ENCODE results near the gene KIAA1958.
"Not testable (repeated sequence)": the region's sequence is repeated elsewhere in the genome, so short reads cannot be mapped to it uniquely, and the experiment has no call there.

Gene KIAA1958

GRCh38 chr9:112673221-112673620 is 186.6 kb downstream of the KIAA1958 start:
- DNase-seq, result not testable (repeated sequence)

- DNase-seq, result no peak
These were observed 190.4 kb downstream of the KIAA1958 start for GRCh38 chr9:112677040-112677439.

DNA sequence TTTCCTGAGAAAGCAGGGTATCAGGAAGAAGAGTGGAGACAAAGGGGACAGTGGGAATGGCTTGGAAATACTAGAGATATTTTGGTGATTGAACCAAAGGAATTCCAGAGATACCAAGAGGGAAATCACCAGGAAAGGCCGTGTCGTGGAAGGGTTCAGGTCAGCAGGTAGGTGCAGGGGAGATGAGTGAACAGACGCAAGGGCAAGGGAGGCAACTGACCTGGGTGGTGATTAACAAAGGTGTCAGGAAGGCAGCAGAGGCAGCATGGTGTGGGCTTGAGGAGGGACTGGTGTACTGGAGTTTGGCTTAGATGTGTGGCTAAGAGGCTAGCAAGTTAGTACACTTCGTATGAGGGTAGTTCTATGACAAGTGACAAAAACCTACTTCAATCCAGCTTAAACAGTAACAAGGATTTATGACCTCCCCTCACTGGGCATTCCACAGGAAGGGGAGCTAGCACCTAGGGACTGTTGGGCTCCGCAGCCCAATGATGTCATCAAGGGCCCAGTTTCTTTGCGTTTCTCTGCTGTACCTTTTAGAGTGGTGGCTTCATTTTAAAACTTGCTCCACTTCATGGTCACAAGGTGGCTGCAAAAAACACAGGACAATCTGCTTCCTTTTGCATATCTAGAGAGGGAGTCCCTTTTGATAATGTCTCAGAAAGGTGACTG is 194.2 kb downstream of the KIAA1958 start:
- DNase-seq, result no peak

GRCh38 chr9:112689161-112689740 is 202.6 kb downstream of the KIAA1958 start:
- DNase-seq, result no peak

DNA sequence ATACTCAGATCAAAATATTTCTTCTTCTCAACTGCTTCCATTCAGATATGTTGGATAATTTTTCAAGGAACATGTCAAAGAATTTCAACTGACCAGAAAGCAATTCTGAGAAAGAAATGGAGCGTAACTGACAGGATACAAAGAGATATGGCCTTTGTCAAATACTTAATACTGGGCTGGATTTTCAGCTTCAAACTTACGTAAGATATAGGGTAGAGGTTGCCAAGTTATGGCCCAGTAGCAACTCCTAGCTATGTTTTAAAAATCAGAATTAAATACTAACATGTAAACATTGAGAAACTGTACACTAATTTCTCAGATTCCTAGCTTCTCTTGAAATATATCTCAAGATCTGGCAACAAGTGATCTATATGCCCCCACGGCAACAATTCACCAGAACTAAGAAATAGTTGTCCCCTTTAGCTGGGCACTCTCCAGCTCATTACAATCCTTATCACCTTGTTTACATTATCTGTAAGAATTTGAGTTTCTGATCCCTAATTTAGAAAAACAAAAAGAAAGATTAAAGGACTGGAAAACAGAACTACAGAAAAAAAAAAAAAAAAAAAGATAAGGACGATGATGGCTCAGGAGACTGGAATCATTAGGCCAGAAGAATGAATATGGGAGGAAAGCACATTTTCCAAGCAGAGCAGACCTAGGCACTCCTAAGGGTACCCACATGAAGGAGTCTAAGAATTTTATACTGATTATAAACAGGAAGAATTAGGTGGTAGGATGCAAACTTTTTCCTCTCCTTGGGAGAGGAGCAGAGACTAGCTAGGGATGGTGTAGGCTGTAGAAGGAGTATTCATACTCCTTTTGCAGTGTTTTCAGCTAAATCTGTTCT is 208.3 kb downstream of the KIAA1958 start:
- no peak for DNase-seq

DNA sequence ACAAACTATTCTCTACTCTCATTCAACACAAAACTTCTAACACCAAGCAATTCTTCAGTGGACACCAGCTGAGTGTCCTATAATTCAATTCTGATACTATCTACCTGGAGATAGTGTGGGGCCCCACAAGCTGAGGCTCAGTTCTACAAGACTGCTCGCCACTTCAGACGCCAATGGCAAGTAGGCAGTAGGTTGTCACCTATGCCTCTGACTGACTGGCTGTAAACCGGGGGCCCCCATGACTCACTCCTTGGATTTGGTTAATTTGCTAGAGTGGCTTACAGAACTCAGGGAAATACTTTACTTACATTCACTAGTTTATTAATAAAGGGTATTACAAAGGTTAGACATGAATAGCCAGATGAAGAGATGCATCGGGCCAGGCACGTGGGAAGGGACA is 209.8 kb downstream of the KIAA1958 start:
- DNase-seq, result no peak

- no peak for DNase-seq
These were observed 212.6 kb downstream of the KIAA1958 start for GRCh38 chr9:112699230-112699629.

DNA sequence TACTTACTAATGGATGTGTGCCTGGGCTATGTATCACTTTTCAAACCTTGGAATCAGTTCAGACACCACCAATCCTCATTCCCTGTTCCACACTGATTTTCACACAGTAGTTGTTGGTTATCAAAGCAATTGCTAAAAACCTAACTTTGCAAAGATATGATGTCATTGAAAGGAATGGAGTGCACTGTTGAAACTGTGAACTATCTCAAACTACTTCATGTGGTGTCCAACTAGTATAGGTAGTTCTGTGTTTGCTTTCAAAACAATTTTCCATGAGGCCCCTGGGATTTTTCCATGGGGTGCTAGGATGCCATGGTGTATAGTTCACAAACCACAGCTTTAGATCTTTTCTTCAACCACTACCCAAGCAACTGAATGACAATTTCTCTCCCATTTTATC is 213.5 kb downstream of the KIAA1958 start:
- DNase-seq, result no peak

DNA sequence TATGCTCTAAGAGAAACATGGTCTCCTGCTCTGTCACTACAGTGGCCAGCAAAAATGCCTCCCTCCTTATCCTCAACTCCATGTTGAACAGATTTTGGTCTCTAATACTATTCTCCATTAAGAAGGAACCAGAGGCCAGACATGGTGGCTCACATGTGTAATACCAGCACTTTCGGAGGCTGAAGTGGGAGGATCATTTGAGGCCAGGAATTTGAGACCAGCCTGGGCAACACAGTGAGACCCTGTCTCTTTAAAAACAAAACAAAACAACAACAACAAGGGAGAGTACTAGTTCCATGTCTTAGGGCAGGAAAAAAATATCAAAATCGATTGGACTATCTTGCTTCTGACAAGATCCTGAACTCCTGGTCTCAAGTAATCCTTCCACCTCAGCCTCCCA is 216.7 kb downstream of the KIAA1958 start:
- DNase-seq, result no peak

- DNase-seq, result no peak
These were observed 219.3 kb downstream of the KIAA1958 start for GRCh38 chr9:112705768-112706427.

DNA sequence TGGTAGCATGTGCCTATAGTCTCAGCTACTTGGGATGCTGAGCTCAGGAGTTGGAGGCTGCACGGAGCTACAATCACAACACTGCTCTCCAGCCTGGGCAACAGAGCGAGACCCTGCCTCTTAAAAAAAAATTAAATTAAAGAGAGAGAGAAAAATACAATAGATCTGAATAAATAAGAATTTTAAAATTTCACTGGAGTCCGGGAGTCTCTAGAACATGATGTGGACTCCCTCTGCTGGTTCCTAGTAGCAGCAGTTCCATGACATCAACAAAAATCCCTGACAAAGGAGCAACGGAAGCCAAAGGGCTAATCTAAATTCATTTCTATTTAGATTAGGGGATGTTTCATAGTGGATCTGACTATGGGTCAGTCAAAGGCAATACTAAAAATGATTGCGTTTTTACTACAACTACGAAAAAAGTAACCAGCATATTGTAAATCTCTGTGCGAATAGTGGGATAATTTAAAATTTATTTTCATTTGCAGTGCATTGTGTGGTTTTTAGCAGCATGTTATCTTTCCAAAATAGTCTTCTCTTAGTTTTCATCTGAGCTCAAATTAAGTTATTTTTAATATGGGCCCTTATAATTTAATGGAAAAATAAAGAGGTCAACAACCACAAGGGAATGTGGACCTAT is 224.5 kb downstream of the KIAA1958 start:
- no peak for DNase-seq

DNA sequence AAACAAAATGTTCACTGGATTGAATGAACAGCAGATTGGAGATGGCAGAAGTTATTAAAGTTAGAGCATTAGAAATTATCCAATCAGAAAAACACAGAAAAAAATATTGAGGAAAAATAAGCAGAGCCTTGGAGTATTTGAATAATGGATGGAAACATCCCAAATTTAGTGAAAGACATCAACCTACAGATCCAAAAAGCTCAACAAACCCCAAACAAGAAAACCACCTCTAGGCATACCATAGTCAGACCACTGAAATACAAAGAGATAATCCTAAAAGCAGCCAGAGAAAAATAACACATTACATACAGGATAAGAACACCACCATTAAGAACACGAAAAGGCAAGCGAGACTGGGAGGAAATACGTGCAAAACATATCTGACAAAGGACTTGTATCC is 226.1 kb downstream of the KIAA1958 start:
- DNase-seq, result no peak

DNA sequence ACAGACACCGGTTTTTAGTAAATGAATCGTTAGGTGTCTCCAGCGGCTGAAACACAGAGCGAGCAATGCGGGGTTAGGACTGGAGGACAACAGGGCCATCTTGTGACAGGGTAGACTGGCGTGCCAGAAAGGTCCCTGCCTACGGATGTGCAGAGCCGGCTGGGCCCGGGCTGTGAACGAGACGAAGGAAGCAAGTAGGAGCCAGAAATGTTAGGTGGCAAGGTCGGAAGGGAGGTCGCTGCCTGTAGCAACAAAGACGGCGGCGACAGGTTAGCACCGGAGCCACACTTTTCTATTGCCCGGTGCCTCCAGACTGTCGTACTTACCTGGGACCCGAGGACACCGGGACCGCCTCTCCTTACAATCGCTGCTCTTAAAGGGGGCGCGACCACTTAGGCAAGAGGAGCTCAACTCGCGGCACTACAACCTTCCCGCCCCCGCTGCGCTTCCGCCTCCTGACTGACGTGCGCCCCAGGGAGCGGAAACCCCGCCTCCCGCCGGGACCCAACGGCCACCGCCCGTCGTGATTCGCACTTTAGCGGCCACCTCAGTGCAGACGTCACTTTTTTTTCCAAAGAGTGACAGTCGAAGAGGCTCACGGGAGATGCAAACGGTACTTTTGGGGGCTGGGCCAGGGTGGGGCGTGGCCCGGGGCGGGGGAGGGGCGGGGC is 231.2 kb downstream of the KIAA1958 start, which contains the start of gene INIP:
INIP (minus strand) TSS at position 457 of the 671 bp plus-strand sequence. CDS start 1,632 bp downstream, outside the sequence.
- DNase-seq, result peak; percentile 98
